GM19372 (cell line): ENCODE data around the gene ENO1.
"Not testable (repeated sequence)": the region's sequence is repeated elsewhere in the genome, so short reads cannot be mapped to it uniquely, and the experiment has no call there.

ENCODE experiments used
- ATAC-seq: cut with Tn5 transposase; IDR thresholded peaks from one replicate; pipeline ENCODE4 v1.9.1; 2021; ENCODE audit warnings: mild to moderate bottlenecking, low read depth, moderate library complexity; ENCODE audit not compliant: unreplicated experiment

The ENO1 gene

GRCh38 chr1:8878448-8878697, at the start of gene ENO1:
TSS of gene ENO1 (minus strand) at chr1:8878686. CDS start at chr1:8874908, 3,778 bp downstream.
- peak; percentile 0 for ATAC-seq

- ATAC-seq: no peak
Observed at GRCh38 chr1:8926707-8927694, 48.5 kb upstream of the ENO1 start.

- no peak for ATAC-seq
Observed at GRCh38 chr1:8925960-8926359, 47.5 kb upstream of the ENO1 start.

DNA sequence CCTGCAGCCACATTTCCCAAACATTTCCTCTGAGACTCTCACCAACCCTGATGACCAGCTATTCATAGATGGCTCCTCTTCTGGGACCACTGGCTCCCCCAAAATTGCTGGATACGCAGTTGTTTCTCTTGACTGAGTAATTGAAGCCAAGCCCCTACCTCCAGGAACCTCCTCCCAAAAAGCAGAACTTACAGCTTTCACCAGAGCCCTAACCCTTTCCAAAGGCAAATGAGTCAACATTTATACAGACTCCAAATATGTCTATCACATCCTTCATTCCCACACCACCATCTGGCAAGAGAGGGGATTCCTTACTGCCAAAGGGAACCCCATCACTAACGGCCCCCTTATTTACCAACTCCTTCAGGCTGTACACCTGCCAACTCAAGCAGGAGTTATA, 46.9 kb upstream of the ENO1 start:
- no peak for ATAC-seq

- ATAC-seq: no peak
Observed at GRCh38 chr1:8922962-8923361, 44.5 kb upstream of the ENO1 start.

DNA sequence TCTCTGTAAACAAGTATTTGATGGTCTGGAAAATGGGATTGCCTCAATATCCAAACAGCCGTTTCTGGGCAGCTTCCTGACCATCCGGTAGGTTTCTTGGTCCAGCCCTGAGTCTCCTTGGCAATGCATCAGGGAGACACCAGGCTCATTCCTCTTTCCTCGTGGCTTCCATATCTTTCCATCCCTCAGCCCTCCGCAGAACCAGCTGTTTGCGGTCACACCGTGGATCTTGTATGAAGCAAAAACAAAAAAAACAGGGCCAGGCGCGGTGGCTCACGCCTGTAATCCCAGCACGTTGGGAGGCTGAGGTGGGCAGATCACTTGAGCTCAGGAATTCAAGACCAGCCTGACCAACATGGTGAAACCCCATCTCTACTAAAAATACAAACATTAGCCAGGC, 39.0 kb upstream of the ENO1 start:
- ATAC-seq: not testable (repeated sequence)

GRCh38 chr1:8915446-8915845, 37.0 kb upstream of the ENO1 start:
- no peak for ATAC-seq

- ATAC-seq: no peak
Observed at GRCh38 chr1:8914466-8914865, 36.0 kb upstream of the ENO1 start.

GRCh38 chr1:8913457-8913856, 35.0 kb upstream of the ENO1 start:
- no peak for ATAC-seq

GRCh38 chr1:8911416-8912309, 33.2 kb upstream of the ENO1 start:
- ATAC-seq: no peak

GRCh38 chr1:8910914-8911313, 32.4 kb upstream of the ENO1 start:
- ATAC-seq: no peak

DNA sequence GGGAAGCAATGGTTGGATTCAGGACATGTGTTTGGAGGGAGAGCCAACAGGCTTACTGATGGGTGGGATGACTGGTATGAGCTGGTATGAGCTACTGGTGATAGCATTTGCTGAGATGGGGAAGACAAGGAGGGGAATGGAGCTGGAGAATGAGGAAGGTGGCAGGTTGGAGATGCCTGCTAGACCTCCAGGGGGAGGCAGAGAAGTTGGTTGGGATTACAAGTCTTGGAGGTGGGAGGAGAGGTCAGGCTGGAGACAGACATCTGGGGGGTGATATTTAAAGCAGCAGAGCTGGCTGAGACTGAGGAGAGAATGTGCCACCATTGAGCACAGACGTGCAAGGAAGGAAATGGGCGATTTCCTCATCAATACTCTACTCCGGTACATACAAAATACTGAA, 31.8 kb upstream of the ENO1 start:
- no peak for ATAC-seq

GRCh38 chr1:8908388-8909151, 30.1 kb upstream of the ENO1 start:
- no peak for ATAC-seq

GRCh38 chr1:8905582-8906191, 27.2 kb upstream of the ENO1 start:
- ATAC-seq: no peak

- ATAC-seq: no peak
Observed at GRCh38 chr1:8903908-8904650, 25.6 kb upstream of the ENO1 start.

DNA sequence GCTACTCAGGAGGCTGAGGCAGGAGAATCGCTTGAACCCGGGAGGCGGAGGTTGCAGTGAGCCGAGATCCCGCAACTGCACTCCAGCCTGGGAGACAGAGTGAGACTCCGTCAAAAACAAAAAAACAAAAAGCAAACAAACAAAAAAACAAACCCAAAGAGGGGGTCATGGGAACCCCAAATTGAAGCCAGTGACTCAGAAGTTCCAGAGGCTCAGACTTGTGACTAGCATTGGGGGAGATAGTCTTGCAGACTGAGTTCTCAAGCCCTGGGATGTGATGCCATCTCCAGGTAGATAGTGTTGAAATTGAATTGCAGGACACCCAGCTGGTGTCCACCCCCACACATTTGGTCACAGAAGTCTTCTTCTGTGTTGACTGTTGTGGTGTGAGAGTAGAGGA, 24.9 kb upstream of the ENO1 start:
- ATAC-seq: no peak

DNA sequence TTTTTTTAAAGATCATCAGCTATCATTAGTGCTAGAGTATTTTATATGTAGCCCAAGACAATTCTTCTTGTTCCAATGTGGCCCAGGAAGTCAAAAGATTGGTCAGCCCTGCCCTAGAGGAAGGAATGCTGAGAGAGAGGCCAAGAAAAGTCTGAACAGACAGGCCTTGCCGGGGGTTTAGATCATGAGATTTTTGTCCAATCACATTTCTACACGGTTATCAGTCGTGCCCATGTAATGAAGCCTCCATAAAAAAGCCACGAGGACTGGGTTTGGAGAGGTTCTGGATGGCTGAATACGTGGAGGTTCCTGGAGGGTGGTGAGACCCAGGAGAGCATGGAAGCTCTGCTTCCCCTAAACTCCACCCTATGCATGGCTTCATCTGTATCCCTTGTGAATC, 24.3 kb upstream of the ENO1 start:
- no peak for ATAC-seq

DNA sequence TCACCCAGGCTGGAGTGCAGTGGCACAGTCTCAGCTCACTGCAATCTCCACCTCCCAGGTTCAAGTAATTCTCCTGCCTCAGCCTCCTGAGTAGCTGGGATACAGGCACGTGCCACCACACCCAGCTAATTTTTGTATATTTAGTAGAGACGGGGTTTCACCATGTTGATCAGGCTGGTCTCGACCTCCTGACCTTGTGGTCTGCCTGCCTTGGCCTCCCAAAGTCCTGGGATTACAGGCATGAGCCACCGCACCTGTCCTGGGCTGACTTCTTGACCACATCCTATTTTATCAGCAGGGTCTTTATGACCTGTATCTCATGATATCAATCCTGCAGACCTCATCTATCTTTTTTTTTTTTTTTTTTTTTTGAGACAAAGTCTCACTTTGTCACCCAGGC, 22.2 kb upstream of the ENO1 start:
- not testable (repeated sequence) for ATAC-seq

DNA sequence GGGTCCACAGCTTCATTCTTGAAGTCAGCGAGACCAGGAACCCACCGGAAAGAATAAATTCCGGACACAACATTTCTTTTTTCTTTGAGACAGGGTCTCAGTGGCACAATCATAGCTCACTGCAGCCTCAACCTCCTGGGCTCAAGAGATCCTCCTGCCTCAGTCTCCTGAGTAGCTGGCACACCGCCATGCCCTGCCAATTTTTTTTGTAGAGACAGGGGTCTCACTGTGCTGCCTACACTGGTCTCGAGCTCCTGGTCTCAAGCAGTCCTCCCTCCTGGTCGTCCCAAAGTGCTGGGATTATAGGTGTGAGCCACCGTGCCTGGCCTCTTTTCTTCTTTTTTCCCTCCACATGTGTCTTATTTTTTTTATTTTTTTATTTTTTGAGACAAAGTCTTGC, 20.6 kb upstream of the ENO1 start:
- ATAC-seq: no peak

GRCh38 chr1:8898418-8898817, 19.9 kb upstream of the ENO1 start:
- not testable (repeated sequence) for ATAC-seq
